ENCODE measurements around the gene ELMOD1. TPM values are rescaled to one million over a fixed set of nuclear protein-coding genes. Genes with fewer than 3 reads are reported as not detected.

ELMOD1 gene
- total RNA-seq, 1 donor from 2014 or later = 0.17 TPM

GRCh38 chr11:107689317-107690202 is 98.6 kb downstream of the ELMOD1 start:
- peak; percentile 80 for DNase-seq

- DNase-seq = peak; percentile 11
These were observed 100.2 kb downstream of the ELMOD1 start for GRCh38 chr11:107691000-107691750.

GRCh38 chr11:107695446-107695845 is 104.5 kb downstream of the ELMOD1 start:
- DNase-seq = no peak

GRCh38 chr11:107696140-107696539 is 105.2 kb downstream of the ELMOD1 start:
- DNase-seq = peak; percentile 92

GRCh38 chr11:107697291-107697690 is 106.3 kb downstream of the ELMOD1 start:
- DNase-seq = no peak

GRCh38 chr11:107699371-107700285 is 108.7 kb downstream of the ELMOD1 start:
- no peak for DNase-seq

GRCh38 chr11:107702109-107702660 is 111.2 kb downstream of the ELMOD1 start:
- DNase-seq = no peak

- no peak for DNase-seq
These were observed 111.8 kb downstream of the ELMOD1 start for GRCh38 chr11:107702723-107703122.

GRCh38 chr11:107704451-107704850 is 113.5 kb downstream of the ELMOD1 start:
- no peak for DNase-seq

GRCh38 chr11:107705027-107705426 is 114.1 kb downstream of the ELMOD1 start:
- DNase-seq = peak; percentile 59

- DNase-seq = no peak
These were observed 115.6 kb downstream of the ELMOD1 start for GRCh38 chr11:107706531-107706930.

GRCh38 chr11:107707215-107707671 is 116.3 kb downstream of the ELMOD1 start:
- DNase-seq = no peak

GRCh38 chr11:107707807-107708206 is 116.9 kb downstream of the ELMOD1 start:
- DNase-seq = no peak

- no peak for DNase-seq
These were observed 117.8 kb downstream of the ELMOD1 start for GRCh38 chr11:107708792-107709191.

- no peak for DNase-seq
These were observed 119.4 kb downstream of the ELMOD1 start for GRCh38 chr11:107710301-107710700.

- DNase-seq = no peak
These were observed 121.2 kb downstream of the ELMOD1 start, which contains the start of gene SLN for GRCh38 chr11:107711861-107712755. TSS of gene SLN (minus strand) at chr11:107712056.

- no peak for DNase-seq
These were observed 122.1 kb downstream of the ELMOD1 start for GRCh38 chr11:107713009-107713408.
